Prostate gland (tissue), 2 donors: Measurements from ENCODE around the gene RBFOX2.

Source experiments
- POLR2A ChIP-seq: fragments of 450-650 bp; IDR thresholded peaks from one replicate; pipeline ENCODE4 v1.6.1; 2016; ENCODE audit warnings: antibody characterized with exemption, mild to moderate bottlenecking
- TF ChIP-seq, protein P1 (sequence below), 4 experiments: fragments of 200-600 bp in 2 of 4; fragments of 450-650 bp in 2 of 4; sonication (generic) in 2 of 4; IDR thresholded peaks; 1 replicate in 3 of 4; 2 replicates in 1 of 4; pipeline ENCODE4 v1.5.1; 2016 to 2019; ENCODE audit warnings: antibody characterized with exemption in 4 of 4, mild to moderate bottlenecking in 2 of 4, moderate library complexity in 2 of 4

DNA sequence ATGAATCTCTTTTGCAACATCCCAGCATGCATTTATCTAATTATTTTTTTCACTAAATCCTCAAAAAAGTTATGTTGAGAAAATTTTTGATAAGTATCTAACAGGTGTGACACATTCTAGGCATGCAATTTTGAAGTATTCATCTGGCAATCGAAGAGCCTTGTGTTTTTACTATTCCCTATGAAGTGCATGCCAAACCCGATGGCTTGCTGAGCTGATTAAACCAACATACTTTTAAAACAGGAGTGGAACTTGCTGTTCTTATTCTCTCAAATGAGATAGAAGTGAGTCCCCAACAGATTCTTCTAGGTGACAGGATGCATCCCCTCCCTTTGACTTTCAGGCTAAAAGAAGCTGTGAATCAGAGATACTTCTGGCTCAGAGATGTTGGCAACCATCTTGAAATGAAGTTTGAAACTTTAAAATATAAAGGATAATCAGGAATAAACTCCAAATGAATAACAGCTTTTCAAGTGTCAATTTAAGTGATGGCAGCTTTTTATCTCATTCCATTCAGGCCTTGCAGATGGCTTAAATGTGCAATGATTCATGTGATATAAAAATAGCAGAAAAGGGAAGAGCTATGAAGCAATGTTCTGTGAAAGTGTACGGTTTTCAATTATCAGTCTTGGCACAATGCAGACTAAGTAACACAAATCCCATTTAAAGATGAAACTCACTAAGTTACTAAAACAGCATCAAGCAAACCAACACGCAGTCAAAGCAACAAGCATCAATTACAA lies 243.3 kb downstream of the RBFOX2 start:
- TF ChIP-seq, protein P1, sequence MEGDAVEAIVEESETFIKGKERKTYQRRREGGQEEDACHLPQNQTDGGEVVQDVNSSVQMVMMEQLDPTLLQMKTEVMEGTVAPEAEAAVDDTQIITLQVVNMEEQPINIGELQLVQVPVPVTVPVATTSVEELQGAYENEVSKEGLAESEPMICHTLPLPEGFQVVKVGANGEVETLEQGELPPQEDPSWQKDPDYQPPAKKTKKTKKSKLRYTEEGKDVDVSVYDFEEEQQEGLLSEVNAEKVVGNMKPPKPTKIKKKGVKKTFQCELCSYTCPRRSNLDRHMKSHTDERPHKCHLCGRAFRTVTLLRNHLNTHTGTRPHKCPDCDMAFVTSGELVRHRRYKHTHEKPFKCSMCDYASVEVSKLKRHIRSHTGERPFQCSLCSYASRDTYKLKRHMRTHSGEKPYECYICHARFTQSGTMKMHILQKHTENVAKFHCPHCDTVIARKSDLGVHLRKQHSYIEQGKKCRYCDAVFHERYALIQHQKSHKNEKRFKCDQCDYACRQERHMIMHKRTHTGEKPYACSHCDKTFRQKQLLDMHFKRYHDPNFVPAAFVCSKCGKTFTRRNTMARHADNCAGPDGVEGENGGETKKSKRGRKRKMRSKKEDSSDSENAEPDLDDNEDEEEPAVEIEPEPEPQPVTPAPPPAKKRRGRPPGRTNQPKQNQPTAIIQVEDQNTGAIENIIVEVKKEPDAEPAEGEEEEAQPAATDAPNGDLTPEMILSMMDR (IDR thresholded peaks at IDR 0.05): no peak
- no peak for TF ChIP-seq POLR2A
